HEK293 (cell line): ENCODE data around the gene TEX2.

Experiments
- CTCF ChIA-PET: fragments of 350-600 bp; formaldehyde crosslinking; extraction: SDS; loops from one replicate; lab custom pipeline; 2021; ENCODE audit warnings: antibody characterized with exemption; lab: Yijun Ruan, JAX
- POLR2A ChIA-PET: fragments of 300-600 bp; formaldehyde crosslinking; extraction: SDS; loops from one replicate; lab custom pipeline; 2020; ENCODE audit warnings: antibody characterized with exemption, inconsistent platforms; lab: Yijun Ruan, JAX
- H3K27ac ChIP-seq: fragments of 200-500 bp; sonication (Bioruptor generic); 2 replicates; pipeline ENCODE4 v1.5.1; 2014; ENCODE audit warnings: low read depth, low read length, control low read depth, inconsistent platforms; ENCODE audit errors: extremely low read depth
- H3K36me3 ChIP-seq, 2 experiments: fragments of 200-500 bp in 1 of 2; sonication (Bioruptor generic) in 1 of 2; 1 replicate in 1 of 2; 2 replicates in 1 of 2; pipeline ENCODE4 v1.5.1; 2014 to 2017; ENCODE audit warnings: inconsistent platforms in 2 of 2, low read length in 2 of 2; ENCODE audit not compliant: control insufficient read depth in 2 of 2, insufficient read depth in 1 of 2
- H3K4me1 ChIP-seq: fragments of 200-500 bp; sonication (Bioruptor generic); 2 replicates; pipeline ENCODE4 v1.5.1; 2014; ENCODE audit warnings: mild to moderate bottlenecking, low read length, inconsistent platforms; ENCODE audit not compliant: control insufficient read depth, insufficient read depth
- H3K4me3 ChIP-seq: 2 replicates; pipeline ENCODE4 v1.5.1; 2011; ENCODE audit warnings: low read depth, mild to moderate bottlenecking, control low read depth, low read length, moderate library complexity
- H3K9me3 ChIP-seq: fragments of 200-500 bp; sonication (Bioruptor generic); 2 replicates; pipeline ENCODE4 v1.5.1; 2014; ENCODE audit warnings: low read depth, low read length, inconsistent platforms; ENCODE audit not compliant: control insufficient read depth, insufficient read depth
- GLIS1 ChIP-seq: fragments of 450-650 bp; formaldehyde crosslinking; IDR thresholded peaks from 2 replicates; pipeline ENCODE4 v1.5.1; 2016; ENCODE audit warnings: missing biosample characterization, missing genetic modification characterization
- GLIS2 ChIP-seq: fragments of 450-650 bp; formaldehyde crosslinking; IDR thresholded peaks from 2 replicates; pipeline ENCODE4 v1.5.1; 2016; ENCODE audit warnings: missing biosample characterization, missing genetic modification characterization
- PATZ1 ChIP-seq: fragments of 450-650 bp; formaldehyde crosslinking; IDR thresholded peaks from 2 replicates; pipeline ENCODE4 v1.5.1; 2016; ENCODE audit warnings: missing biosample characterization, missing genetic modification characterization
- PRDM1 ChIP-seq: fragments of 450-650 bp; formaldehyde crosslinking; IDR thresholded peaks from 2 replicates; pipeline ENCODE4; 2016; ENCODE audit warnings: missing biosample characterization, missing genetic modification characterization
- SCRT1 ChIP-seq: fragments of 450-650 bp; formaldehyde crosslinking; IDR thresholded peaks from 2 replicates; pipeline ENCODE4 v1.5.1; 2016; ENCODE audit warnings: missing biosample characterization, missing genetic modification characterization, borderline replicate concordance
- SCRT2 ChIP-seq: fragments of 450-650 bp; formaldehyde crosslinking; IDR thresholded peaks from 2 replicates; pipeline ENCODE4 v1.5.1; 2016; ENCODE audit warnings: missing biosample characterization, missing genetic modification characterization
- ZBTB11 ChIP-seq: fragments of 450-650 bp; formaldehyde crosslinking; conservative IDR thresholded peaks from 2 replicates; pipeline ENCODE4 v1.5.1; 2016; ENCODE audit warnings: low read depth, missing biosample characterization, missing genetic modification characterization
- ZBTB20 ChIP-seq: fragments of 450-650 bp; formaldehyde crosslinking; IDR thresholded peaks from 2 replicates; pipeline ENCODE4 v1.5.1; 2016; ENCODE audit warnings: missing biosample characterization, missing genetic modification characterization
- ZBTB48 ChIP-seq: fragments of 450-650 bp; formaldehyde crosslinking; IDR thresholded peaks from 2 replicates; pipeline ENCODE4 v1.5.1; 2016; ENCODE audit warnings: missing biosample characterization, missing genetic modification characterization
- ZBTB8A ChIP-seq: fragments of 450-650 bp; formaldehyde crosslinking; IDR thresholded peaks from 2 replicates; pipeline ENCODE4 v1.5.1; 2016; ENCODE audit warnings: missing biosample characterization, missing genetic modification characterization
- ZEB2 ChIP-seq: fragments of 450-650 bp; formaldehyde crosslinking; IDR thresholded peaks from 2 replicates; pipeline ENCODE4 v1.5.1; 2016; ENCODE audit warnings: missing biosample characterization, missing genetic modification characterization
- ZNF148 ChIP-seq: fragments of 450-650 bp; formaldehyde crosslinking; IDR thresholded peaks from 2 replicates; pipeline ENCODE4 v1.5.0; 2017; ENCODE audit warnings: missing biosample characterization, missing genetic modification characterization, borderline replicate concordance
- ZNF169 ChIP-seq: fragments of 450-650 bp; formaldehyde crosslinking; IDR thresholded peaks from 2 replicates; pipeline ENCODE4 v1.5.1; 2016; ENCODE audit warnings: missing biosample characterization, missing genetic modification characterization
- ZNF335 ChIP-seq: fragments of 450-650 bp; formaldehyde crosslinking; conservative IDR thresholded peaks from 2 replicates; pipeline ENCODE4 v1.5.1; 2016; ENCODE audit warnings: missing biosample characterization, missing genetic modification characterization
- ZNF449 ChIP-seq: fragments of 450-650 bp; formaldehyde crosslinking; IDR thresholded peaks from 2 replicates; pipeline ENCODE4 v1.5.1; 2017; ENCODE audit warnings: missing biosample characterization, mild to moderate bottlenecking, missing genetic modification characterization, moderate library complexity
- ZNF585B ChIP-seq: fragments of 450-650 bp; formaldehyde crosslinking; IDR thresholded peaks from 2 replicates; pipeline ENCODE4 v1.5.1; 2016; ENCODE audit warnings: missing biosample characterization, missing genetic modification characterization
- ZNF660 ChIP-seq: fragments of 450-650 bp; IDR thresholded peaks from 2 replicates; pipeline ENCODE4 v1.5.1; 2018; ENCODE audit warnings: missing biosample characterization, mild to moderate bottlenecking, missing genetic modification characterization
- ZNF677 ChIP-seq: fragments of 450-650 bp; IDR thresholded peaks from 2 replicates; pipeline ENCODE4 v1.5.0; 2018; ENCODE audit warnings: missing biosample characterization, mild to moderate bottlenecking, missing genetic modification characterization, moderate library complexity
- ZNF704 ChIP-seq: fragments of 450-650 bp; formaldehyde crosslinking; IDR thresholded peaks from 2 replicates; pipeline ENCODE4 v1.5.1; 2016; ENCODE audit warnings: missing biosample characterization, missing genetic modification characterization
- ZNF707 ChIP-seq: fragments of 450-650 bp; formaldehyde crosslinking; IDR thresholded peaks from 2 replicates; pipeline ENCODE4 v1.5.1; 2016; ENCODE audit warnings: missing biosample characterization, missing genetic modification characterization

TEX2 gene

GRCh38 chr17:64262198-64262999, 661 bp downstream of the TEX2 start:
- H3K9me3 ChIP-seq, result no peaks in the 10 kb centered on the region
- peak overlapping the region; percentile 74 for H3K27ac ChIP-seq
- H3K4me1 ChIP-seq, result peaks cover 21% of the 10 kb centered on the region
- ChIA-PET POLR2A (interaction anchor here (1.2 to 2.9 kb wide), 3 partner anchors 17 to 117 kb away, joined by 4 to 19 read pairs (median 6); no protein-coding TSS in a partner anchor), CTCF (interaction anchor here (0.6 to 0.7 kb wide), 3 partner anchors 21 to 272 kb away, joined by 3 to 4 read pairs (median 3); no protein-coding TSS in a partner anchor)
- peak overlapping the region; percentile 85 for H3K4me3 ChIP-seq
- no peaks in the 10 kb centered on the region for H3K36me3 ChIP-seq
- TF ChIP-seq ZNF677 (tag by site-specific recombination) (no peak), ZBTB11 (tag by site-specific recombination) (0 out of 2 replicates have a peak, but pooled peaks have one; percentile 7), PATZ1 (tag by site-specific recombination) (peak; percentile 37; the same call in 1 of the 2 replicates), ZNF169 (tag by site-specific recombination) (no peak), ZNF335 (tag by site-specific recombination) (peak; percentile 35), PRDM1 (0 out of 2 replicates have a peak, but pooled peaks have one; percentile 26), GLIS2 (tag by site-specific recombination) (peak; percentile 71), ZEB2 (tag by site-specific recombination) (0 out of 2 replicates have a peak, but pooled peaks have one; percentile 38), ZNF449 (tag by site-specific recombination) (peak; percentile 8; the same call in 1 of the 2 replicates), ZNF707 (tag by site-specific recombination) (no peak), SCRT1 (tag by site-specific recombination) (0 out of 2 replicates have a peak, but pooled peaks have one; percentile 11), SCRT2 (tag by site-specific recombination) (peak; percentile 77), ZNF660 (tag by site-specific recombination) (0 out of 2 replicates have a peak, but pooled peaks have one; percentile 8), ZBTB20 (peak; percentile 82), ZNF704 (tag by site-specific recombination) (no peak), ZNF148 (tag by site-specific recombination) (no peak), ZBTB48 (0 out of 2 replicates have a peak, but pooled peaks have one; percentile 16), GLIS1 (tag by site-specific recombination) (peak; percentile 26; the same call in 1 of the 2 replicates), ZBTB8A (no peak; the same call in 1 of the 2 replicates), ZNF585B (tag by site-specific recombination) (no peak)
- TF ChIP-seq, all 188 proteins: peak for 13
